GM10266 (cell line): ENCODE results near the gene VCAN.

Source experiments
- DNase-seq: peaks from one replicate; pipeline ENCODE4 v3.0.0; 2012; ENCODE audit errors: extremely low spot score
- TF ChIP-seq, protein P1 (sequence below): IDR thresholded peaks from 2 replicates; pipeline ENCODE4 v1.5.1; 2012; ENCODE audit warnings: mild to moderate bottlenecking, low read depth; ENCODE audit not compliant: control insufficient read depth, insufficient read depth; ENCODE audit errors: missing control alignments

The VCAN gene

GRCh38 chr5:83568186-83568585, 96.6 kb downstream of the VCAN start:
- no peak for DNase-seq
- TF ChIP-seq, protein P1, sequence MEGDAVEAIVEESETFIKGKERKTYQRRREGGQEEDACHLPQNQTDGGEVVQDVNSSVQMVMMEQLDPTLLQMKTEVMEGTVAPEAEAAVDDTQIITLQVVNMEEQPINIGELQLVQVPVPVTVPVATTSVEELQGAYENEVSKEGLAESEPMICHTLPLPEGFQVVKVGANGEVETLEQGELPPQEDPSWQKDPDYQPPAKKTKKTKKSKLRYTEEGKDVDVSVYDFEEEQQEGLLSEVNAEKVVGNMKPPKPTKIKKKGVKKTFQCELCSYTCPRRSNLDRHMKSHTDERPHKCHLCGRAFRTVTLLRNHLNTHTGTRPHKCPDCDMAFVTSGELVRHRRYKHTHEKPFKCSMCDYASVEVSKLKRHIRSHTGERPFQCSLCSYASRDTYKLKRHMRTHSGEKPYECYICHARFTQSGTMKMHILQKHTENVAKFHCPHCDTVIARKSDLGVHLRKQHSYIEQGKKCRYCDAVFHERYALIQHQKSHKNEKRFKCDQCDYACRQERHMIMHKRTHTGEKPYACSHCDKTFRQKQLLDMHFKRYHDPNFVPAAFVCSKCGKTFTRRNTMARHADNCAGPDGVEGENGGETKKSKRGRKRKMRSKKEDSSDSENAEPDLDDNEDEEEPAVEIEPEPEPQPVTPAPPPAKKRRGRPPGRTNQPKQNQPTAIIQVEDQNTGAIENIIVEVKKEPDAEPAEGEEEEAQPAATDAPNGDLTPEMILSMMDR, result no peak

DNA sequence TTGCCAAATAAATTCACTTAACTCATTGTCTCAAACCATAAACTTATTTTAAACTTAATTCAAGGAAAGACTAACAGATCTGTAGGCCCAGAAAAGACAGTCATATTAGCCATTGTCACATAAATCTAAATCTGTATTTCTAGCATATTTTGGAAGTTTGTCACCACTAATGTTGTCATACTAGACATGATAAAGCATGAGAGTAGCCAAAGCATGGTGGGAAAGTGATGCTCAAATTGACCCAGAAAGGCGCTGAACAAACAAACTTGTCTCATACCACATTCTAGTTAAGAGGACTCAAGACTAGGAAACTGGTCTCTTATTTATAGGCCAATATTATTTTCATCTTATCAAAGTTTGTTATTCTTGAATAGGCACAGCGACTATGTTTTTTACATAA, 99.4 kb downstream of the VCAN start:
- TF ChIP-seq, protein P1, result no peak
- no peak for DNase-seq

DNA sequence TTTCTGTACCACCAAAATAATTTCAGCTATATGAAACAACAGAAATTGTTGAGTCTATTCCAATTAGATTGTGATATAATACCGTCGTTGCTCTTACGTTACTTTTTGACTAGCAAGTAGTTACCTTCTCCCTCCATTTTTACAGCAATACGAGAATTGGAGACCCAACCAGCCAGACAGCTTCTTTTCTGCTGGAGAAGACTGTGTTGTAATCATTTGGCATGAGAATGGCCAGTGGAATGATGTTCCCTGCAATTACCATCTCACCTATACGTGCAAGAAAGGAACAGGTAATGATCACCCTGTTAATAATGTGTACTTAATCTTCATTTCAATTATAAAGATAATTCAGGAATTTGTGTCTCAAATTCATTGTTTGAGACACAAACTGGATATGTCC, 100.7 kb downstream of the VCAN start:
- no peak for DNase-seq
- TF ChIP-seq, protein P1, result no peak

- no peak for DNase-seq
Measured at GRCh38 chr5:83576341-83576740, 104.8 kb downstream of the VCAN start.

DNA sequence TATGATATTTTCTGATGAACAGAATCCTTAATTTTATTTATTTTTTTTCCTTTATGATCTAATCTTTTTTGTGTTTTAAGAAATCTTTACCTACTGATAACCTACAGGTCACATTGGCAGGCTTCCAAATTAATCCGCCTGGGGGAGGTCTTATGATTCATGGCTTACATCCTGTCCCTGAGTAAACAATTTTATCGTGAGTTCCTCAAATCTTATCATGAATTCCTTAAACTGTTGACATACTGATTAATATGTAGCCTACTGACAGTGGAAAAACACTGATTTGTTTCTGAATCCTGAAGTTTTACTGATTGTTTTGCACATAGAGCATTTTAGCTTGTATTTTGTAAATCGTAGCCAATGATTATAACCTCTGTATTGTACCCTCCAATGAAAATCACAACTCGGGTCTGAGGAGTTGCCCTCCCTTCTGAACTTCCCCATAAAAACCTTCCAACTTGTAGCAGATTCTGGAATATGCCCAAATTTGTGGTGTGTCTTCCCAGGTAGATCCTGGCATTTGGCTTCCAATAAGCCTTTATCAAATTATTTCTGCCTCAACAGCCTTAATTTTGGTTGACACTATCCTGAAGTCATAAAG, 105.6 kb downstream of the VCAN start:
- no peak for DNase-seq
- TF ChIP-seq, protein P1, result no peak

More at GRCh38 chr5:83576341-83576740, 104.8 kb downstream of the VCAN start:
- TF ChIP-seq, protein P1, result no peak

DNA sequence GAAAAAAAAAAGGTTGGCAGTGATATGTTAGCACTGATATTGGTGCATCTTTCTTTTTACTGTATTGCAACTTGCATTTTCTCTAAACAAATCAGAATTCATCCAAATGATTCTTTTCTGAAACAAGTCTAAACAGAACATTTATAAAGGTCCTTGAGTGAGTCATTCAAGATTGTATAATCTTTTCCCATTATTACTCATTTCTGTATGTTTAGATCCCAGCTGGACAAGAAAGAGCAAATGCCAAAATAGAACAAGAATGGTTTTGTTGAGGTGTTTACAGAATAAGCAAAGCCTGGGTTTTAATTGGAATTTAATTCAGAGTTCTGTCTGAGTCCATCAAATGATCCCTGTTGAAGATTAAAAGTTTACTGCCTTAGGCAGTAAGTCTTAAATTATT, 112.3 kb downstream of the VCAN start:
- TF ChIP-seq, protein P1, result no peak
- DNase-seq, result no peak

DNA sequence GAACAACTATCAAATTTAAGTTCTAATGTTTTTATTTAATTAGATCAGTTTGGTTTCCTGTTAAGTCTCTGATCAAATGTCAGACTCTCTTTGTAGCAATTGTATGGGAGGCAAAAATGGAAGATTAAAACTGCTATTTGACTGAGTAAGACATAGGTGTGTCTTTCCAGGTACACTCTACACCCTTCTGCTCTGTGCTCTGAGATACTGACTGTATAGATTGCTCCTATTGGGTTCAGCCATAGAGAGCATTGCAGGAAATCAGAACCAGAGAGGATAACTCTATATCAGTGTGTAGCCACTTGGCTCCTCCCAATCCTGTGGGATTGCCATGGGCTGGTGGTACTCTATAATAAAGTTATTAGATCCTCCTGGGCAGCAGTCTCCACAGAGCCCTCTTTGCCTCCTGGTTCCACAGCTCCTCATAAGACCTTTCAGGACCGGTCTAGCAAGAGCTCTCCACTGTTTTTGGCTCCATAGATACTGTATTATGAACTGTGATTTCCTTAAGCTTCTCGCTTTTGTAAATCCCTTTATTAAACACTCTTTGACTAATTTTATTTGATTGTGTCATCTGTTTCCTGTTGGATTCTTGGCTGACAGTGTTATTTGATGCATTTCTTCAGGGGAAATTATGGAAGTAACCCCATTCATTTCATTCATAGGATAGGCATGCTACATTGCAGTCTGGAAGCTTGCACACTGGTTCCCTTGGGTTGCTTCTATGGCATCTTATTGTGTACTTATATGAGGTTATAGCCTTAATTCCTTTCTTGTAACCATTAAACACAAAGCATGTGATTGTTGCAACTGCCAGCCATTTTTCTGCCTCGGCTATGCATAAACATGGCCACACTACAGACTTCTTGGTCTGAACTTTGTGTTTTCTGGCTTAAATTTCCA, 115.6 kb downstream of the VCAN start:
- TF ChIP-seq, protein P1, result no peak
- no peak for DNase-seq
